Measurements from ENCODE around the gene CAMTA1. TPM values are rescaled to one million over a fixed set of nuclear protein-coding genes. Genes with fewer than 3 reads are reported as not detected.
"Not testable (repeated sequence)": the region's sequence is repeated elsewhere in the genome, so short reads cannot be mapped to it uniquely, and the experiment has no call there.

Gene CAMTA1
- total RNA-seq, 3 donors from 2014 or later, result 73.4 to 114 (median 82.6) TPM

GRCh38 chr1:7692005-7692404, 906.8 kb downstream of the CAMTA1 start:
- Histone ChIP-seq H3K36me3 (ENCODE audit: low read depth) (no peaks in the 10 kb centered on the region), H3K4me3 (no peak overlapping the region), H3K9me3 (no peaks in the 10 kb centered on the region), H3K4me1 (ENCODE audit: low read depth) (no peaks in the 10 kb centered on the region)
- no peak for TF ChIP-seq CTCF (IDR thresholded peaks at IDR 0.05)
- DNase-seq, result no peak
- intact Hi-C loops (cut with DNase I, micrococcal nuclease), result no loop called here
- ATAC-seq, result no peak

DNA sequence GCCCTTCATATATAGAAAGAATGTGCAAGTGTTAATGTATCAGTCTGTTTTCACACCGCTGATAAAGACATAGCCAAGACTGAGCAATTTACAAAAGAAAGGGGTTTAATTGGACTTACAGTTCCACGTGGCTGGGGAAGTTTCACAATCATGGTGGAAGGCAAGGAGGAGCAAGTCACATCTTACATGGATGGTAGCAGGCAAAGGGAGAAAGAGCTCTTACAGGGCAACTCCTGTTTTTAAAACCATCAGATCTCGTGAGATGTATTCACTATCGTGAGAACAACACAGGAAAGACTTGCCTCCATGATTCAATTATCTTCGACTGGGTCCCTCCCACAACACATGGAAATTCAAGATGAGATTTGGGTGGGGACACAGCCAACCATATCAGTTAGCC, 907.8 kb downstream of the CAMTA1 start:
- intact Hi-C loops (cut with DNase I, micrococcal nuclease); DNase-seq; H3K4me1 ChIP-seq (ENCODE audit: low read depth); H3K9me3 ChIP-seq; H3K36me3 ChIP-seq (ENCODE audit: low read depth); ATAC-seq; H3K4me3 ChIP-seq: not testable (repeated sequence)

DNA sequence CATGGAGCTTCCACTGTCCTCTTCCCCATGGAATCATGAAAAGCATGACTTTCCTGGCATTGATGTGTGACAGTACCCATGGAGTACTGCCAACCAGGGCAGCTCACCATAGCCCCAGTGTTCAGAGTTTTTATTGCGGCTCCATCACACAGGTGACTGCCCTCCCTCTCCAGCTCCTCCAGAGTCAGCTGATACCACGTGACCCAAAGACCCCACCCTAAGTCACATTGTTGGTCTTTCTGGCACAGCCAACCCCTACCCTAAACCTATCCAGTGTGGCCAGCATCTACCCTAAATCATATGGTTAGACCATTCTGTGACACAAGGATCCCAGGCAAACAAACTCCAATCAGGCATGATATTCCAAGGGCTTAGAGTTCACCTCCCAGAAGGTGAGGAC, 908.4 kb downstream of the CAMTA1 start:
- intact Hi-C loops (cut with DNase I, micrococcal nuclease), result no loop called here
- DNase-seq, result no peak
- Histone ChIP-seq H3K4me3 (no peak overlapping the region), H3K36me3 (ENCODE audit: low read depth) (no peaks in the 10 kb centered on the region), H3K9me3 (no peaks in the 10 kb centered on the region), H3K4me1 (ENCODE audit: low read depth) (no peaks in the 10 kb centered on the region)
- TF ChIP-seq CTCF (IDR thresholded peaks at IDR 0.05), result no peak
- no peak for ATAC-seq

GRCh38 chr1:7694600-7695496, 909.6 kb downstream of the CAMTA1 start:
- Histone ChIP-seq H3K4me1 (ENCODE audit: low read depth) (no peaks in the 10 kb centered on the region), H3K36me3 (ENCODE audit: low read depth) (no peaks in the 10 kb centered on the region), H3K4me3 (no peak overlapping the region), H3K9me3 (no peaks in the 10 kb centered on the region)
- no peak for TF ChIP-seq CTCF (IDR thresholded peaks at IDR 0.05)
- DNase-seq (no peak), ATAC-seq (no peak)
- intact Hi-C loops (cut with DNase I, micrococcal nuclease), result no loop called here

GRCh38 chr1:7695497-7696117, 910.4 kb downstream of the CAMTA1 start:
- no peaks in the 10 kb centered on the region for H3K9me3 ChIP-seq

More at GRCh38 chr1:7695497-7696117, 910.4 kb downstream of the CAMTA1 start:
- Histone ChIP-seq H3K36me3 (ENCODE audit: low read depth) (no peaks in the 10 kb centered on the region), H3K4me3 (no peak overlapping the region), H3K4me1 (ENCODE audit: low read depth) (no peaks in the 10 kb centered on the region)
- DNase-seq (no peak), ATAC-seq (no peak)
- intact Hi-C loops (cut with DNase I, micrococcal nuclease), result no loop called here
- no peak for TF ChIP-seq CTCF (IDR thresholded peaks at IDR 0.05)

Data from mucosa of descending colon (tissue), 3 donors.